ENCODE data around the gene CDKN1A.
"Not testable (repeated sequence)": the region's sequence is repeated elsewhere in the genome, so short reads cannot be mapped to it uniquely, and the experiment has no call there.

CDKN1A gene

DNA sequence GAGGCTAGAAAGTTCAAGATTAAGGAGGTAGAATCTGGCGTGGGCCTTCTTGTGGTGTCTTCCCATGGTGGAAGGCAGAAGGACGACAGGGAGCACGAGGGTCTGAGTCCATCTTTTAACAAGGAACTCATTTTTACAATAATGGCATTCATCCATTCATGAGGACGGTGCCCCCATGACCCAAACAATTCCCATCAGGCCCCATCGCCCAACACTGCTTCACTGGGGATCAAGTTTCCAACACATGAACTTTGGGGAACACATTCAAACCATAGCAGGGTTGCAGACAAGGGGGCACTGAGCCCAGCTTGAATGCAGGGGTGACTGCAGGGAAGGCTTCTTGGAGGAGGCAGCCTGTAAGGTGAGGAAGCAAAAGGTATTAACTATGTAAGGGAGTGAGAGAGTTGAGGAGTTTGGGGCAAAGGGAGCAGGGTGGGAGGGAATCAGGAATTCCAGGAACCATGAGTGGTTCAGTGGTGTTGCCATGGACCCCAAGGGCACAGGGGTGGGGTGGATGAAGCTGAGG lies 24.6 kb downstream of the CDKN1A start:
- CTCF ChIA-PET: no interaction called here
- TF ChIP-seq BHLHE40 (IDR thresholded peaks at IDR 0.05; ENCODE audit: borderline replicate concordance): no peak
- no peak for TF ChIP-seq LEF1 (IDR thresholded peaks at IDR 0.05; ENCODE audit: borderline replicate concordance)
- TF ChIP-seq ZNF384 (IDR thresholded peaks at IDR 0.05): no peak
- no peak for TF ChIP-seq SUZ12 (IDR thresholded peaks at IDR 0.05)
- no peak for TF ChIP-seq HDGF (IDR thresholded peaks at IDR 0.05; ENCODE audit: borderline replicate concordance)
- no peak for TF ChIP-seq FOXA1 (IDR thresholded peaks at IDR 0.05)
- TF ChIP-seq FOXM1 (IDR thresholded peaks at IDR 0.05; ENCODE audit: borderline replicate concordance): no peak
- no peak for TF ChIP-seq PKNOX1 (IDR thresholded peaks at IDR 0.05)
- TF ChIP-seq L3MBTL2 (conservative IDR thresholded peaks at IDR 0.05): no peak
- TF ChIP-seq ARNT (IDR thresholded peaks at IDR 0.05): no peak
- no peak for TF ChIP-seq CTBP1 (IDR thresholded peaks at IDR 0.05; ENCODE audit: borderline replicate concordance)
- no peak for TF ChIP-seq SP1 (IDR thresholded peaks at IDR 0.05)
- no peak for TF ChIP-seq FOXK2 (IDR thresholded peaks at IDR 0.05)
- no peak for TF ChIP-seq ELF4 (IDR thresholded peaks at IDR 0.05)
- no peak for TF ChIP-seq NFRKB (IDR thresholded peaks at IDR 0.05)
- POLR2A ChIA-PET: no interaction called here
- DNase-seq (ENCODE audit: extremely low spot score): no peak

DNA sequence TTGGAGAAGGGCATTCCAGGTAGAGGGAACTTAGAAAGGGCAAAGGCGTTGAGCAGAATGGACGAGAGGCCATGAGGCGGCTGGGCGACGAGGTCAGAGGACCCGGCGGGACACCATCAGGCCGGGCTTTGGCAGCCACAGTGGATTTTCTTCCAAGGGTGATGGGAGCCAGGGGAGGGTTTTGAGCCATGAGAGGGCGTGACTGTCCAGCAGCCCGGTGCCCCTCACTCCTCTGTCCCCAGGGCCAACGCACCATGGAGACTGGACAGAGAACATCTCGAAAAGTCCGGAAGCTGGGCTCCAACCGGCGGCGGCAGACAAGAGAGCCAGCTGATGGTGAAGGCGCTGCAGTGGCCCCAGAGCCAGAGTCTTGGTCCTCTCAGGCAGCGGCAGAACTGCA lies 25.5 kb downstream of the CDKN1A start:
- ChIA-PET CTCF (no interaction called here), POLR2A (interaction anchor here (1.0 kb wide), 1 partner anchor 25 kb away, joined by 3 read pairs; the partner anchor contains the start of gene CDKN1A)
- no peak for TF ChIP-seq FOXM1 (IDR thresholded peaks at IDR 0.05; ENCODE audit: borderline replicate concordance)
- TF ChIP-seq FOXK2 (IDR thresholded peaks at IDR 0.05): no peak
- TF ChIP-seq NFRKB (IDR thresholded peaks at IDR 0.05): no peak
- no peak for TF ChIP-seq HDGF (IDR thresholded peaks at IDR 0.05; ENCODE audit: borderline replicate concordance)
- no peak for TF ChIP-seq FOXA1 (IDR thresholded peaks at IDR 0.05)
- no peak for TF ChIP-seq BHLHE40 (IDR thresholded peaks at IDR 0.05; ENCODE audit: borderline replicate concordance)
- no peak for TF ChIP-seq ZNF384 (IDR thresholded peaks at IDR 0.05)
- TF ChIP-seq SUZ12 (IDR thresholded peaks at IDR 0.05): no peak
- TF ChIP-seq L3MBTL2 (conservative IDR thresholded peaks at IDR 0.05): no peak
- TF ChIP-seq ELF4 (IDR thresholded peaks at IDR 0.05): no peak
- TF ChIP-seq TARDBP (IDR thresholded peaks at IDR 0.05): no peak
- no peak for DNase-seq (ENCODE audit: extremely low spot score)

GRCh38 chr6:36704961-36705577 lies 26.6 kb downstream of the CDKN1A start:
- ChIA-PET CTCF (interaction anchor here (1.6 kb wide), 1 partner anchor 19 kb away, joined by 5 read pairs; no protein-coding TSS in a partner anchor), POLR2A (interaction anchor here (1.0 kb wide), 1 partner anchor 26 kb away, joined by 3 read pairs; the partner anchor contains the start of gene CDKN1A)
- DNase-seq (ENCODE audit: extremely low spot score): not testable (repeated sequence)

- POLR2A ChIA-PET: interaction anchor here (0.6 to 1.5 kb wide), 3 partner anchors 13 to 28 kb away, joined by 3 to 6 read pairs (median 3); partner anchors contain the start of gene CDKN1A
These were observed 27.8 kb downstream of the CDKN1A start for GRCh38 chr6:36706339-36706738.

DNA sequence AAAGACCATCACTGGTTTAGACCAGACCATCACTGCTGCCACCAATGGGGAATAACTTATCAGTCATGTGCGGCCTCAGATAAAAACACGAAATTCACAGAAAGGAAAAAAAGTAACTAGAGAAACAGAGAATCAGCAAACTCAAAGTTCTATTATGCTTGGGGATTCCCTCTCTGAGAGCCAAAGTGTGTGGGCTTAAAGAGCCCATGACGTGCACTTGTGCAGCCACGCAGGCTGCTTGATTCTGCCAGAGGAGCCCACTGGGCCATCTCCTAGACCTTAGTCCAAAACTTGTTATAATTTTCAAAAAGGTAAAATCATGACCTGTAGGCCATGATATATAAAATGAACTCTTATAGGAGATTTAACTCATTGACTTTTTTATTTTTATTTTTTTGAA lies 34.3 kb downstream of the CDKN1A start:
- DNase-seq (ENCODE audit: extremely low spot score): no peak
- TF ChIP-seq PKNOX1 (IDR thresholded peaks at IDR 0.05) (no peak), FOXA1 (IDR thresholded peaks at IDR 0.05) (no peak), FOXK2 (IDR thresholded peaks at IDR 0.05) (no peak), NFRKB (IDR thresholded peaks at IDR 0.05) (no peak), FOXM1 (IDR thresholded peaks at IDR 0.05; ENCODE audit: borderline replicate concordance) (no peak), L3MBTL2 (conservative IDR thresholded peaks at IDR 0.05) (no peak), SUZ12 (IDR thresholded peaks at IDR 0.05) (no peak), BHLHE40 (IDR thresholded peaks at IDR 0.05; ENCODE audit: borderline replicate concordance) (no peak), LEF1 (IDR thresholded peaks at IDR 0.05; ENCODE audit: borderline replicate concordance) (no peak), ZNF384 (IDR thresholded peaks at IDR 0.05) (no peak), CTBP1 (IDR thresholded peaks at IDR 0.05; ENCODE audit: borderline replicate concordance) (no peak), ELF4 (IDR thresholded peaks at IDR 0.05) (no peak), SP1 (IDR thresholded peaks at IDR 0.05) (no peak), ARNT (IDR thresholded peaks at IDR 0.05) (no peak), HDGF (IDR thresholded peaks at IDR 0.05; ENCODE audit: borderline replicate concordance) (no peak), TARDBP (IDR thresholded peaks at IDR 0.05) (no peak)
- CTCF ChIA-PET: no interaction called here

More at GRCh38 chr6:36706339-36706738, 27.8 kb downstream of the CDKN1A start:
- DNase-seq (ENCODE audit: extremely low spot score): no peak
- no peak for TF ChIP-seq HDGF (IDR thresholded peaks at IDR 0.05; ENCODE audit: borderline replicate concordance)
- no peak for TF ChIP-seq SUZ12 (IDR thresholded peaks at IDR 0.05)
- no peak for TF ChIP-seq L3MBTL2 (conservative IDR thresholded peaks at IDR 0.05)
- TF ChIP-seq LEF1 (IDR thresholded peaks at IDR 0.05; ENCODE audit: borderline replicate concordance): no peak
- no peak for TF ChIP-seq BHLHE40 (IDR thresholded peaks at IDR 0.05; ENCODE audit: borderline replicate concordance)
- no peak for TF ChIP-seq ELF4 (IDR thresholded peaks at IDR 0.05)
- TF ChIP-seq FOXA1 (IDR thresholded peaks at IDR 0.05): no peak
- no peak for TF ChIP-seq CTBP1 (IDR thresholded peaks at IDR 0.05; ENCODE audit: borderline replicate concordance)
- TF ChIP-seq NFRKB (IDR thresholded peaks at IDR 0.05): no peak
- TF ChIP-seq FOXM1 (IDR thresholded peaks at IDR 0.05; ENCODE audit: borderline replicate concordance): no peak
- no peak for TF ChIP-seq ARNT (IDR thresholded peaks at IDR 0.05)
- no peak for TF ChIP-seq PKNOX1 (IDR thresholded peaks at IDR 0.05)
- no peak for TF ChIP-seq SP1 (IDR thresholded peaks at IDR 0.05)
- no peak for TF ChIP-seq TARDBP (IDR thresholded peaks at IDR 0.05)
- no peak for TF ChIP-seq FOXK2 (IDR thresholded peaks at IDR 0.05)
- TF ChIP-seq ZNF384 (IDR thresholded peaks at IDR 0.05): no peak
- CTCF ChIA-PET: interaction anchor here (1.2 to 1.6 kb wide), 2 partner anchors 18 to 91 kb away, joined by 3 to 5 read pairs; no protein-coding TSS in a partner anchor

DNA sequence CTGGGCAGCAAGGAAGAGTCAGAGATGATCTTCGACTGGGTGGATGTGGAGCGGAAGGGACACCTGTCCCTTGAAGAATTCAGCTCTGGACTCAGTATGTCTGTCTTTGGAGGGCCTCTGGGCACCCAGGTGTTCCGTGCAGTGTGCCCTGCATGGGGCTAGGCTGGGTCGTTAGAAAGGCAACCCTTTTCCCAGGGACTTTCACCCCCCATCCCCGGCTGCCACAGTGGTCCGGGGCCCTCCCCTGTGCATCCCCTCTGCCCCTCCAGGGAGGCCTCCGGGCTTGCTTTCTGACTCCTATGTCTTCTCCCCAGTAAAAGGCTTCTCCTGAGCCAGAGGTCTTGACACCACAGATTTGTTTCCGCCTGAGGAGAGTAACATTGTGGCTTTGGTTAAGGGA lies 35.3 kb downstream of the CDKN1A start:
- ChIA-PET CTCF (no interaction called here), POLR2A (no interaction called here)
- no peak for DNase-seq (ENCODE audit: extremely low spot score)
- TF ChIP-seq TARDBP (IDR thresholded peaks at IDR 0.05) (no peak), BHLHE40 (IDR thresholded peaks at IDR 0.05; ENCODE audit: borderline replicate concordance) (no peak), CTBP1 (IDR thresholded peaks at IDR 0.05; ENCODE audit: borderline replicate concordance) (no peak), L3MBTL2 (conservative IDR thresholded peaks at IDR 0.05) (no peak), ZNF384 (IDR thresholded peaks at IDR 0.05) (no peak), ELF4 (IDR thresholded peaks at IDR 0.05) (no peak), ARNT (IDR thresholded peaks at IDR 0.05) (no peak), SP1 (IDR thresholded peaks at IDR 0.05) (no peak), NFRKB (IDR thresholded peaks at IDR 0.05) (no peak), LEF1 (IDR thresholded peaks at IDR 0.05; ENCODE audit: borderline replicate concordance) (no peak), HDGF (IDR thresholded peaks at IDR 0.05; ENCODE audit: borderline replicate concordance) (no peak), PKNOX1 (IDR thresholded peaks at IDR 0.05) (no peak), FOXM1 (IDR thresholded peaks at IDR 0.05; ENCODE audit: borderline replicate concordance) (no peak), FOXA1 (IDR thresholded peaks at IDR 0.05) (no peak), FOXK2 (IDR thresholded peaks at IDR 0.05) (no peak), SUZ12 (IDR thresholded peaks at IDR 0.05) (no peak)

More for the DNA sequence above, 34.3 kb downstream of the CDKN1A start:
- POLR2A ChIA-PET: no interaction called here
